K562 (cell line): ENCODE data around the gene HELZ. TPM values are rescaled to one million over a fixed set of nuclear protein-coding genes. Genes with fewer than 3 reads are reported as not detected.

ENCODE experiments used
- ATAC-seq: fragments of 200-7000 bp; cut with Tn5 transposase; 3 replicates; pipeline ENCODE4 v1.9.1; 2020; ENCODE audit warnings: moderate library complexity
- BruUV-seq: library from RNA; stranded (reverse); fragments of 400-500 nt; replicated peaks from 2 replicates; lab custom pipeline; 2021; lab: Mats Ljungman, UMichigan
- CTCF ChIA-PET: fragments of 300-600 bp; formaldehyde crosslinking; extraction: SDS; loops from one replicate; lab custom pipeline; 2021; ENCODE audit warnings: low intra/inter-chr PET ratio; lab: Yijun Ruan, JAX
- POLR2A ChIA-PET: fragments of 300-600, 350-650 bp; sonication (Branson Sonifier 250); formaldehyde crosslinking; extraction: SDS; loops from one replicate; lab custom pipeline; 2021; ENCODE audit warnings: antibody characterized with exemption, inconsistent platforms; lab: Yijun Ruan, JAX
- DNase-seq, 4 experiments: peaks; one replicate each; pipeline versions ENCODE4 v3.0.0 to v3.0.0-alpha.2; 2011 to 2018; ENCODE audit warnings: low spot score in 3 of 4, mixed read lengths in 3 of 4; ENCODE audit errors: extremely low read depth in 1 of 4
- FAIRE-seq: peaks from 2 replicates; lab custom pipeline; 2011; peaks lifted over from hg19 to GRCh38; lab: Jason Lieb, UNC
- H2AFZ ChIP-seq: 2 replicates; pipeline ENCODE4 v1.6.0; 2011; ENCODE audit warnings: low read depth, low read length, control low read depth, inconsistent platforms
- H3K27ac ChIP-seq: fragments of 200-600 bp; 3 replicates; pipeline ENCODE4 v1.8.0; 2011; ENCODE audit warnings: low read depth, mild to moderate bottlenecking, control low read depth, inconsistent platforms, low read length, moderate library complexity, mixed read lengths; ENCODE audit errors: extremely low read depth
- H3K27me3 ChIP-seq, 2 experiments: fragments of 300-600 bp in 1 of 2; 2 replicates in 1 of 2; 3 replicates in 1 of 2; pipeline versions ENCODE4 v1.6.0 to v1.8.0; 2011; ENCODE audit warnings: inconsistent platforms in 2 of 2, low read length in 2 of 2, mild to moderate bottlenecking in 1 of 2, mixed read lengths in 1 of 2, moderate library complexity in 1 of 2; ENCODE audit not compliant: control insufficient read depth in 2 of 2, insufficient read depth in 2 of 2
- H3K36me3 ChIP-seq: fragments of 300-600 bp; 3 replicates; pipeline ENCODE4 v1.8.0; 2011; ENCODE audit warnings: mild to moderate bottlenecking, low read length, inconsistent platforms; ENCODE audit not compliant: control insufficient read depth, insufficient read depth
- H3K4me1 ChIP-seq, 2 experiments: fragments of 200-600 bp in 1 of 2; replicated peaks in 1 of 2; 2 replicates in 1 of 2; 3 replicates in 1 of 2; pipeline versions ENCODE4 v1.5.1 to v1.8.0; 2011; ENCODE audit warnings: inconsistent platforms in 2 of 2, low read length in 2 of 2, mild to moderate bottlenecking in 1 of 2, mixed read lengths in 1 of 2, moderate library complexity in 1 of 2; ENCODE audit not compliant: control insufficient read depth in 2 of 2, insufficient read depth in 2 of 2
- H3K4me2 ChIP-seq: 2 replicates; pipeline ENCODE4 v1.6.1; 2011; ENCODE audit warnings: low read length, control low read depth, inconsistent platforms, mixed read lengths; ENCODE audit not compliant: insufficient read depth
- H3K4me3 ChIP-seq: fragments of 200-600 bp; sonication (generic), shearing (Covaris generic); 2 replicates; pipeline ENCODE4 v1.5.1; 2016; ENCODE audit warnings: control low read depth, inconsistent platforms
- H3K79me2 ChIP-seq: fragments of 200-600 bp; 3 replicates; pipeline ENCODE4 v1.8.0; 2011; ENCODE audit warnings: low read length, inconsistent platforms; ENCODE audit not compliant: control insufficient read depth, insufficient read depth
- H3K9ac ChIP-seq, 2 experiments: 2 replicates each; pipeline versions ENCODE4 v1.6.0 to v1.6.1; 2011; ENCODE audit warnings: low read depth in 2 of 2, low read length in 2 of 2, control low read depth in 1 of 2, inconsistent platforms in 1 of 2, mild to moderate bottlenecking in 1 of 2, mixed read lengths in 1 of 2; ENCODE audit not compliant: insufficient read depth in 1 of 2
- H3K9me1 ChIP-seq: one replicate; pipeline ENCODE4 v1.6.0; 2011; ENCODE audit warnings: inconsistent platforms, mild to moderate bottlenecking, low read length, moderate library complexity; ENCODE audit not compliant: control insufficient read depth, insufficient read depth
- H3K9me3 ChIP-seq: replicated peaks from 2 replicates; pipeline ENCODE4 v1.5.1; 2011; ENCODE audit warnings: low read depth, low read length, inconsistent platforms; ENCODE audit not compliant: control insufficient read depth, insufficient read depth
- H4K20me1 ChIP-seq: replicated peaks from 2 replicates; pipeline ENCODE4 v1.6.1; 2011; ENCODE audit warnings: low read length, inconsistent platforms, mixed read lengths; ENCODE audit not compliant: control insufficient read depth, insufficient read depth
- C11orf30 ChIP-seq: fragments of 450-650 bp; IDR thresholded peaks from 2 replicates; pipeline ENCODE4 v1.6.1; 2016; ENCODE audit warnings: low read depth, mild to moderate bottlenecking
- CHD4 ChIP-seq: fragments of 200-600 bp; sonication (generic); IDR thresholded peaks from 3 replicates; pipeline ENCODE4 v1.6.1; 2012; ENCODE audit warnings: low read depth, mild to moderate bottlenecking, mixed read lengths, low read length, inconsistent platforms; ENCODE audit not compliant: insufficient read depth, insufficient replicate concordance, poor library complexity, severe bottlenecking
- ETS1 ChIP-seq: conservative IDR thresholded peaks from 2 replicates; pipeline ENCODE4 v1.6.1; 2011; ENCODE audit warnings: low read depth, mild to moderate bottlenecking, low read length; ENCODE audit not compliant: control insufficient read depth
- FIP1L1 ChIP-seq: fragments of 200-400 bp; formaldehyde crosslinking; IDR thresholded peaks from 2 replicates; pipeline ENCODE4 v1.6.1; 2018; ENCODE audit warnings: mild to moderate bottlenecking, low read depth, low read length; ENCODE audit not compliant: poor library complexity, severe bottlenecking
- ILF3 ChIP-seq: fragments of 450-650 bp; IDR thresholded peaks from 2 replicates; pipeline ENCODE4 v1.6.1; 2018; ENCODE audit warnings: antibody characterized with exemption, mild to moderate bottlenecking, moderate library complexity, borderline replicate concordance
- JUND ChIP-seq, 2 experiments: IDR thresholded peaks; 2 replicates in 1 of 2; 3 replicates in 1 of 2; pipeline ENCODE4 v1.6.1; 2011; ENCODE audit warnings: borderline replicate concordance in 2 of 2, low read depth in 2 of 2, low read length in 2 of 2, improper control_type of control experiment in 1 of 2, missing biosample characterization in 1 of 2, missing genetic modification characterization in 1 of 2, missing genetic modification reagents in 1 of 2
- MAFG ChIP-seq: fragments of 450-650 bp; conservative IDR thresholded peaks from 2 replicates; pipeline ENCODE4 v1.6.1; 2016; ENCODE audit warnings: missing genetic modification characterization, missing compliant biosample characterization
- MYC ChIP-seq, 2 experiments: fragments of 250-450 bp in 1 of 2; sonication (Bioruptor Pico) in 1 of 2; IDR thresholded peaks; 2 replicates each; pipeline versions ENCODE4 v1.5.1 to v1.6.1; 2012 to 2021; ENCODE audit warnings: low read depth in 2 of 2, borderline replicate concordance in 1 of 2, improper control_type of control experiment in 1 of 2, low read length in 1 of 2, mild to moderate bottlenecking in 1 of 2, moderate library complexity in 1 of 2
- PML ChIP-seq: IDR thresholded peaks from 2 replicates; pipeline ENCODE4 v1.6.1; 2012; ENCODE audit warnings: low read length, inconsistent platforms
- RFX5 ChIP-seq: IDR thresholded peaks from 2 replicates; pipeline ENCODE4 v1.6.1; 2011; ENCODE audit warnings: low read depth, mild to moderate bottlenecking, improper control_type of control experiment, low read length
- ZC3H8 ChIP-seq: fragments of 450-650 bp; IDR thresholded peaks from 2 replicates; pipeline ENCODE4 v1.6.1; 2017
- ZNF143 ChIP-seq: sonication (generic); formaldehyde crosslinking; IDR thresholded peaks from 2 replicates; pipeline ENCODE4 v1.9.0; 2022; ENCODE audit warnings: mild to moderate bottlenecking, missing genetic modification reagents
- ZNF316 ChIP-seq: fragments of 450-650 bp; IDR thresholded peaks from 2 replicates; pipeline ENCODE4 v1.6.1; 2016
- WGBS: fragments of 100-300 bp; shearing (Covaris generic); methylation state at CpG from one replicate; pipeline ENCODE4 v1.1.6; 2016; ENCODE audit warnings: low coverage, mixed read lengths; ENCODE audit not compliant: insufficient coverage; ENCODE audit errors: missing lambda C conversion rate; 5-methylcytosine and 5-hydroxymethylcytosine counted together
- in situ Hi-C: fragments of 300-500 bp; cut with MboI; formaldehyde crosslinking; loops from 4 replicates; pipeline ENCODE4 v1.15.0; 2018; ENCODE audit warnings: inconsistent platforms, mixed read lengths
- intact Hi-C: fragments of 100-400 bp; cut with micrococcal nuclease; formaldehyde crosslinking; loops from 2 replicates; pipeline ENCODE4 v1.14.2; 2022
- polyA plus RNA-seq, 8 experiments: library from polyadenylated mRNA; depleted of rRNA in 4 of 8; stranded (reverse) in 5 of 8; unstranded in 3 of 8; fragments of >200 nt; fragmentation: Nextera tagmentation in 2 of 8; fragmentation: Illumina TruSeq in 1 of 8; extraction: Ambion mirVana in 2 of 8; extraction: Trizol in 1 of 8; gene quantifications; 2 replicates each; pipeline versions ENCODE4 v1.2.1 to v1.2.3, GENCODE V29; 2011 to 2014; ENCODE audit warnings: inconsistent platforms in 1 of 8, missing spikeins in 1 of 8
- total RNA-seq, 7 experiments: library from RNA; depleted of rRNA in 6 of 7; stranded (reverse); fragments of >200 nt in 6 of 7; fragmentation: Illumina TruSeq in 2 of 7; extraction: Trizol in 2 of 7; gene quantifications; 2 replicates each; pipeline versions ENCODE4 v1.2.1 to v1.2.3, GENCODE V29; 2011 to 2021; ENCODE audit warnings: low replicate concordance in 1 of 7
- TF ChIP-seq, protein P1 (sequence below): fragments of 250-450 bp; sonication (Bioruptor Pico); IDR thresholded peaks from 2 replicates; pipeline ENCODE4 v1.5.0; 2021; ENCODE audit warnings: mild to moderate bottlenecking, borderline replicate concordance

The HELZ gene
- total and polyA plus RNA-seq, 9 of the 15 experiments (the other 6 are each of a cell fraction or from before 2014, with no cell fraction given): 5.2 to 39.8 (median 17.3) TPM

- TF ChIP-seq MYC (IDR thresholded peaks at IDR 0.05; ENCODE audit: low read depth, low read length) (no peak), MYC (CRISPR knock-in tag; IDR thresholded peaks at IDR 0.05; ENCODE audit: borderline replicate concordance, low read depth) (no peak), MAFG (tag) (no peak), ZNF316 (peak; percentile 53), FIP1L1 (no peak)
- TF ChIP-seq, protein P1, sequence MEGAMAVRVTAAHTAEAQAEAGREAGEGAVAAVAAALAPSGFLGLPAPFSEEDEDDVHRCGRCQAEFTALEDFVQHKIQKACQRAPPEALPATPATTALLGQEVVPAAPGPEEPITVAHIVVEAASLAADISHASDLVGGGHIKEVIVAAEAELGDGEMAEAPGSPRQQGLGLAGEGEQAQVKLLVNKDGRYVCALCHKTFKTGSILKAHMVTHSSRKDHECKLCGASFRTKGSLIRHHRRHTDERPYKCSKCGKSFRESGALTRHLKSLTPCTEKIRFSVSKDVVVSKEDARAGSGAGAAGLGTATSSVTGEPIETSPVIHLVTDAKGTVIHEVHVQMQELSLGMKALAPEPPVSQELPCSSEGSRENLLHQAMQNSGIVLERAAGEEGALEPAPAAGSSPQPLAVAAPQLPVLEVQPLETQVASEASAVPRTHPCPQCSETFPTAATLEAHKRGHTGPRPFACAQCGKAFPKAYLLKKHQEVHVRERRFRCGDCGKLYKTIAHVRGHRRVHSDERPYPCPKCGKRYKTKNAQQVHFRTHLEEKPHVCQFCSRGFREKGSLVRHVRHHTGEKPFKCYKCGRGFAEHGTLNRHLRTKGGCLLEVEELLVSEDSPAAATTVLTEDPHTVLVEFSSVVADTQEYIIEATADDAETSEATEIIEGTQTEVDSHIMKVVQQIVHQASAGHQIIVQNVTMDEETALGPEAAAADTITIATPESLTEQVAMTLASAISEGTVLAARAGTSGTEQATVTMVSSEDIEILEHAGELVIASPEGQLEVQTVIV (CRISPR knock-in tag): no peak
- TF ChIP-seq, all 486 proteins: peak for 2
Measured at GRCh38 chr17:67202503-67202902, 42.5 kb downstream of the HELZ start (continued).

DNA sequence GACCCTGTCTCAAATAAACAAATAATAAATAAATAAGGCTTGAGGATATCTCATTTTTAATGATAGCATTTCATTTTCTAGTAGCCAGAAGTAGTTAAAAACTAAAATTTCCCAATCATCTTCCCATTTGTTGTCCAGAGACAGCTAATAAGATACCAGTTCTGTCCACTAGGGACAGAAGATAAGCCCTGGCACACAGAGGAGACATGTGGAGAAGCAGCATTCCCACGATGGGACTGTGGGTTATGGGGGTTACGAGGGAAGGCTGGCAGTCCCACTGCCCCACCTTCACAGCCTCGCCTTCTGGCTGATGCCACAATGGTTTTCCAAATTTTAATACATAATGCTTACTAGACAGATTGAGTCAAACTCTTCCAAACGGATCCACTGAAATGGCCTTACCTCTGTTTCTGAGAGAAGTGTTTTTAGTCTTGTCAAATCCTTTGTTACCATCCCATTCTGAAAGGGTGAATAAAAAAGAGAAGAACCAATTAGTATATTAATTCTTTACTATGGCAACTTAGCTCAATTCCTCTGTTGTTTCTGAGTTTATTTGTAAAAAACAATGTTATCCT, 44.2 kb downstream of the HELZ start:
- Histone ChIP-seq H2AFZ (no peak overlapping the region), H3K4me2 (no peak overlapping the region), H3K4me1 (no peaks in the 10 kb centered on the region), H3K9me1 (no peaks in the 10 kb centered on the region), H3K27ac (no peak overlapping the region), H3K79me2 (0 out of 3 replicates have a peak, but pooled peaks cover 4% of the 10 kb centered on the region), H3K27me3 (no peaks in the 10 kb centered on the region), H3K4me3 (no peak overlapping the region), H4K20me1 (no peaks in the 10 kb centered on the region), H3K9me3 (no peaks in the 10 kb centered on the region), H3K36me3 (peaks cover 53% of the 10 kb centered on the region), H3K9ac (no peak overlapping the region)
- ATAC-seq (peak; percentile 80), FAIRE-seq (no peak), DNase-seq (peak; percentile 19 to 48 (median 36))
- 78% methylated on average over 4 of the region's 4 CpGs for WGBS
- POLR2A ChIA-PET: interaction anchor here (1.1 kb wide), 1 partner anchor 9 kb away, joined by 3 read pairs; no protein-coding TSS in a partner anchor
- intact Hi-C loops (no loop called here), in situ Hi-C loops (no loop called here)
- CTCF ChIA-PET: no interaction called here
- no TSS peak for BruUV-seq
- TF ChIP-seq C11orf30 (no peak), ILF3 (no peak), JUND (IDR thresholded peaks at IDR 0.05; ENCODE audit: borderline replicate concordance, low read depth, low read length) (no peak), JUND (tag; IDR thresholded peaks at IDR 0.05; ENCODE audit: borderline replicate concordance, low read depth, low read length) (no peak), RFX5 (no peak), ZC3H8 (no peak), PML (no peak), CHD4 (no peak), ZNF143 (CRISPR knock-in tag) (no peak), ETS1 (no peak), MAFG (tag) (0 out of 2 replicates have a peak, but pooled peaks have one; percentile 7)
